Measurements from ENCODE around the gene MADCAM1.

- TF ChIP-seq EZH2phosphoT487 (IDR thresholded peaks at IDR 0.05) (no peak), EZH2 (IDR thresholded peaks at IDR 0.05) (no peak)
- TF ChIP-seq, protein P1, sequence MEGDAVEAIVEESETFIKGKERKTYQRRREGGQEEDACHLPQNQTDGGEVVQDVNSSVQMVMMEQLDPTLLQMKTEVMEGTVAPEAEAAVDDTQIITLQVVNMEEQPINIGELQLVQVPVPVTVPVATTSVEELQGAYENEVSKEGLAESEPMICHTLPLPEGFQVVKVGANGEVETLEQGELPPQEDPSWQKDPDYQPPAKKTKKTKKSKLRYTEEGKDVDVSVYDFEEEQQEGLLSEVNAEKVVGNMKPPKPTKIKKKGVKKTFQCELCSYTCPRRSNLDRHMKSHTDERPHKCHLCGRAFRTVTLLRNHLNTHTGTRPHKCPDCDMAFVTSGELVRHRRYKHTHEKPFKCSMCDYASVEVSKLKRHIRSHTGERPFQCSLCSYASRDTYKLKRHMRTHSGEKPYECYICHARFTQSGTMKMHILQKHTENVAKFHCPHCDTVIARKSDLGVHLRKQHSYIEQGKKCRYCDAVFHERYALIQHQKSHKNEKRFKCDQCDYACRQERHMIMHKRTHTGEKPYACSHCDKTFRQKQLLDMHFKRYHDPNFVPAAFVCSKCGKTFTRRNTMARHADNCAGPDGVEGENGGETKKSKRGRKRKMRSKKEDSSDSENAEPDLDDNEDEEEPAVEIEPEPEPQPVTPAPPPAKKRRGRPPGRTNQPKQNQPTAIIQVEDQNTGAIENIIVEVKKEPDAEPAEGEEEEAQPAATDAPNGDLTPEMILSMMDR (IDR thresholded peaks at IDR 0.05): no peak
Observed at GRCh38 chr19:525857-526419, 29.7 kb downstream of the MADCAM1 start.

All from neural progenitor cell (in vitro differentiated cells).